ENCODE results near the gene CLCN1.

CLCN1 gene

GRCh38 chr7:143399151-143399550 is 83.2 kb downstream of the CLCN1 start:
- WGBS, 2 experiments (ENCODE audit: insufficient coverage in 2 of 2): 90 to 96% methylated on average over 7 to 8 of the region's 8 CpGs
- H3K4me1 ChIP-seq (ENCODE audit: control insufficient read depth, insufficient read depth, low read length, poor library complexity, severe bottlenecking): peaks cover 3% of the 10 kb centered on the region
- H3K9me3 ChIP-seq (ENCODE audit: control insufficient read depth, low read length): no peaks in the 10 kb centered on the region
- no peaks in the 10 kb centered on the region for H3K36me3 ChIP-seq (ENCODE audit: control insufficient read depth, insufficient read depth, low read length)
- H3K27ac ChIP-seq (ENCODE audit: low read depth, low read length, severe bottlenecking): no peak overlapping the region
- no peak overlapping the region for H3K4me3 ChIP-seq (ENCODE audit: extremely low read depth, insufficient read depth, low read length, poor library complexity, severe bottlenecking)

GRCh38 chr7:143399642-143400041 is 83.7 kb downstream of the CLCN1 start:
- 92 to 96% methylated on average over 12 to 16 of the region's 20 CpGs for WGBS, 2 experiments (ENCODE audit: insufficient coverage in 2 of 2)
- H3K4me1 ChIP-seq (ENCODE audit: control insufficient read depth, insufficient read depth, low read length, poor library complexity, severe bottlenecking): peaks cover 3% of the 10 kb centered on the region
- H3K27ac ChIP-seq (ENCODE audit: low read depth, low read length, severe bottlenecking): no peak overlapping the region
- no peak overlapping the region for H3K4me3 ChIP-seq (ENCODE audit: extremely low read depth, insufficient read depth, low read length, poor library complexity, severe bottlenecking)
- H3K9me3 ChIP-seq (ENCODE audit: control insufficient read depth, low read length): no peaks in the 10 kb centered on the region
- H3K36me3 ChIP-seq (ENCODE audit: control insufficient read depth, insufficient read depth, low read length): no peaks in the 10 kb centered on the region

GRCh38 chr7:143401265-143401664 is 85.4 kb downstream of the CLCN1 start:
- Histone ChIP-seq H3K36me3 (ENCODE audit: control insufficient read depth, insufficient read depth, low read length) (no peaks in the 10 kb centered on the region), H3K9me3 (ENCODE audit: control insufficient read depth, low read length) (no peaks in the 10 kb centered on the region), H3K27ac (ENCODE audit: low read depth, low read length, severe bottlenecking) (no peak overlapping the region), H3K4me1 (ENCODE audit: control insufficient read depth, insufficient read depth, low read length, poor library complexity, severe bottlenecking) (no peaks in the 10 kb centered on the region), H3K4me3 (ENCODE audit: extremely low read depth, insufficient read depth, low read length, poor library complexity, severe bottlenecking) (no peak overlapping the region)
- WGBS, 2 experiments (ENCODE audit: insufficient coverage in 2 of 2): 95 to 100% methylated on average over 10 to 12 of the region's 12 CpGs

Measured in mesodermal cell (in vitro differentiated cells).